Ectodermal cell (in vitro differentiated cells): Measurements from ENCODE around the gene ITGB6.

ENCODE experiments used
- H3K27ac ChIP-seq: 2 replicates; pipeline ENCODE4 v1.7.0; 2013; ENCODE audit warnings: mild to moderate bottlenecking, low read depth, low read length; ENCODE audit not compliant: insufficient read depth, poor library complexity, severe bottlenecking
- H3K27me3 ChIP-seq: 2 replicates; pipeline ENCODE4 v1.7.0; 2013; ENCODE audit warnings: mild to moderate bottlenecking, low read length; ENCODE audit not compliant: insufficient read depth, control insufficient read depth, poor library complexity, severe bottlenecking
- H3K36me3 ChIP-seq: one replicate; pipeline ENCODE4 v1.7.0; 2013; ENCODE audit warnings: low read length; ENCODE audit not compliant: control insufficient read depth, insufficient read depth
- H3K4me1 ChIP-seq: one replicate; pipeline ENCODE4 v1.7.0; 2013; ENCODE audit warnings: low read length; ENCODE audit not compliant: control insufficient read depth, insufficient read depth
- H3K4me3 ChIP-seq: 2 replicates; pipeline ENCODE4 v1.7.0; 2013; ENCODE audit warnings: low read depth, low read length, control low read depth; ENCODE audit not compliant: insufficient read depth
- H3K9me3 ChIP-seq: 2 replicates; pipeline ENCODE4 v1.7.0; 2013; ENCODE audit warnings: mild to moderate bottlenecking, low read length, moderate library complexity; ENCODE audit not compliant: control insufficient read depth
- WGBS, 2 experiments: methylation state at CpG; one replicate each; pipeline ENCODE4 v1.1.7; 2013; ENCODE audit warnings: missing lambda C conversion rate in 2 of 2; 5-methylcytosine and 5-hydroxymethylcytosine counted together

The ITGB6 gene

GRCh38 chr2:160096409-160096808, 103.7 kb downstream of the ITGB6 start:
- H3K36me3 ChIP-seq: no peaks in the 10 kb centered on the region
- no peak overlapping the region for H3K4me3 ChIP-seq
- H3K27ac ChIP-seq: no peak overlapping the region
- H3K27me3 ChIP-seq: no peaks in the 10 kb centered on the region
- H3K4me1 ChIP-seq: no peaks in the 10 kb centered on the region
- no peaks in the 10 kb centered on the region for H3K9me3 ChIP-seq
- 93 to 95% methylated on average over 4 of the region's 4 CpGs for WGBS, 2 experiments

- Histone ChIP-seq H3K4me3 (no peak overlapping the region), H3K4me1 (no peaks in the 10 kb centered on the region), H3K27me3 (no peaks in the 10 kb centered on the region), H3K36me3 (no peaks in the 10 kb centered on the region), H3K27ac (no peak overlapping the region), H3K9me3 (peaks cover 6% of the 10 kb centered on the region)
- WGBS, 2 experiments: 90 to 91% methylated on average over 4 of the region's 4 CpGs
Observed at GRCh38 chr2:160092445-160092844, 107.6 kb downstream of the ITGB6 start.

GRCh38 chr2:160091381-160091780, 108.7 kb downstream of the ITGB6 start:
- no peaks in the 10 kb centered on the region for H3K4me1 ChIP-seq
- H3K9me3 ChIP-seq: peaks cover 6% of the 10 kb centered on the region
- H3K4me3 ChIP-seq: no peak overlapping the region

GRCh38 chr2:160087854-160088745, 112.0 kb downstream of the ITGB6 start:
- no peaks in the 10 kb centered on the region for H3K36me3 ChIP-seq
- H3K27ac ChIP-seq: no peak overlapping the region
- no peak overlapping the region for H3K4me3 ChIP-seq
- no peaks in the 10 kb centered on the region for H3K27me3 ChIP-seq
- H3K9me3 ChIP-seq: peaks cover 6% of the 10 kb centered on the region
- H3K4me1 ChIP-seq: no peaks in the 10 kb centered on the region
- 83 to 87% methylated on average over 4 of the region's 4 CpGs for WGBS, 2 experiments

More at GRCh38 chr2:160091381-160091780, 108.7 kb downstream of the ITGB6 start:
- Histone ChIP-seq H3K36me3 (no peaks in the 10 kb centered on the region), H3K27ac (no peak overlapping the region), H3K27me3 (no peaks in the 10 kb centered on the region)

GRCh38 chr2:160085662-160086061, 114.4 kb downstream of the ITGB6 start:
- Histone ChIP-seq H3K4me3 (no peak overlapping the region), H3K9me3 (peaks cover 10% of the 10 kb centered on the region), H3K27me3 (no peaks in the 10 kb centered on the region), H3K36me3 (no peaks in the 10 kb centered on the region), H3K4me1 (no peaks in the 10 kb centered on the region), H3K27ac (no peak overlapping the region)
- 95 to 100% methylated on average over 2 to 3 of the region's 3 CpGs for WGBS, 2 experiments

- no peaks in the 10 kb centered on the region for H3K36me3 ChIP-seq
- no peak overlapping the region for H3K27ac ChIP-seq
- peaks cover 5% of the 10 kb centered on the region for H3K9me3 ChIP-seq
- H3K4me3 ChIP-seq: no peak overlapping the region
- H3K27me3 ChIP-seq: no peaks in the 10 kb centered on the region
- WGBS, 2 experiments: 95 to 97% methylated on average over 3 of the region's 4 CpGs
- H3K4me1 ChIP-seq: no peaks in the 10 kb centered on the region
Observed at GRCh38 chr2:160077912-160078810, 121.9 kb downstream of the ITGB6 start.

- Histone ChIP-seq H3K4me1 (no peaks in the 10 kb centered on the region), H3K9me3 (peaks cover 5% of the 10 kb centered on the region), H3K27me3 (no peaks in the 10 kb centered on the region), H3K36me3 (no peaks in the 10 kb centered on the region), H3K4me3 (no peak overlapping the region), H3K27ac (no peak overlapping the region)
- WGBS, 2 experiments: 88 to 92% methylated on average over 4 of the region's 4 CpGs
Observed at GRCh38 chr2:160076914-160077313, 123.2 kb downstream of the ITGB6 start.

- no CpG with 5 or more reads among the region's 2 CpGs for WGBS, 2 experiments
- no peak overlapping the region for H3K27ac ChIP-seq
- peaks cover 2% of the 10 kb centered on the region for H3K9me3 ChIP-seq
- H3K27me3 ChIP-seq: no peaks in the 10 kb centered on the region
- H3K36me3 ChIP-seq: no peaks in the 10 kb centered on the region
- no peak overlapping the region for H3K4me3 ChIP-seq
- no peaks in the 10 kb centered on the region for H3K4me1 ChIP-seq
Observed at GRCh38 chr2:160076241-160076640, 123.8 kb downstream of the ITGB6 start.

GRCh38 chr2:160075171-160075570, 124.9 kb downstream of the ITGB6 start:
- Histone ChIP-seq H3K4me1 (no peaks in the 10 kb centered on the region), H3K36me3 (no peaks in the 10 kb centered on the region), H3K27me3 (no peaks in the 10 kb centered on the region), H3K4me3 (no peak overlapping the region), H3K27ac (no peak overlapping the region), H3K9me3 (no peaks in the 10 kb centered on the region)
- WGBS, 2 experiments: 95% methylated on average over 5 of the region's 5 CpGs

GRCh38 chr2:160073284-160073888, 126.7 kb downstream of the ITGB6 start:
- Histone ChIP-seq H3K27ac (no peak overlapping the region), H3K36me3 (no peaks in the 10 kb centered on the region), H3K4me1 (no peaks in the 10 kb centered on the region), H3K27me3 (no peaks in the 10 kb centered on the region), H3K9me3 (peaks cover 4% of the 10 kb centered on the region), H3K4me3 (no peak overlapping the region)
- WGBS, 2 experiments: 93 to 96% methylated on average over 2 of the region's 2 CpGs
